ENCODE measurements around the gene SCNN1G. TPM values are rescaled to one million over a fixed set of nuclear protein-coding genes. Genes with fewer than 3 reads are reported as not detected.

SCNN1G gene
- total RNA-seq, 1 experiment from 2014 or later: not detected

DNA sequence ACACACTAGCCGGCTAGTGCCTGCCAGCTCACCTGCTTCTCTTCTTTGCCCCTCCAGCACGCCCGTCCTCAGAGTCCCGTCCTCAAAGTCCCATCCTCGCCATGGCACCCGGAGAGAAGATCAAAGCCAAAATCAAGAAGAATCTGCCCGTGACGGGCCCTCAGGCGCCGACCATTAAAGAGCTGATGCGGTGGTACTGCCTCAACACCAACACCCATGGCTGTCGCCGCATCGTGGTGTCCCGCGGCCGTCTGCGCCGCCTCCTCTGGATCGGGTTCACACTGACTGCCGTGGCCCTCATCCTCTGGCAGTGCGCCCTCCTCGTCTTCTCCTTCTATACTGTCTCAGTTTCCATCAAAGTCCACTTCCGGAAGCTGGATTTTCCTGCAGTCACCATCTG lies 3.6 kb downstream of the SCNN1G start:
- no peak overlapping the region for H3K9ac ChIP-seq (ENCODE audit: low read length)
- H2AFZ ChIP-seq (ENCODE audit: low read depth, low read length, poor library complexity, severe bottlenecking): no peak overlapping the region
- ChIA-PET RAD21 (ENCODE audit: low non-redundant PET in 1 of 2, low total read pairs in 2 of 2, uncharacterized antibody in 2 of 2, unreplicated experiment in 2 of 2) (no interaction called here), POLR2A (no interaction called here), CTCF (interaction anchor here (6.2 kb wide), 1 partner anchor 249 kb away, joined by 76 read pairs; no protein-coding TSS in a partner anchor)
- H3K36me3 ChIP-seq (ENCODE audit: control insufficient read depth in 1 of 2, insufficient read depth in 2 of 2, low read length in 2 of 2): no peaks in the 10 kb centered on the region
- no peak overlapping the region for H3K27ac ChIP-seq (ENCODE audit: low read depth, low read length)
- no peaks in the 10 kb centered on the region for H3K9me2 ChIP-seq (ENCODE audit: insufficient read depth)
- peaks cover 30% of the 10 kb centered on the region; the same call in 1 of the 2 replicates for H3K27me3 ChIP-seq (ENCODE audit: insufficient read depth, low read length)
- peaks cover 0 to 4% of the 10 kb centered on the region in 2 experiments; a peak in 2 of 4 replicates for H3K4me1 ChIP-seq (ENCODE audit: control insufficient read depth in 1 of 2, insufficient read depth in 2 of 2, low read length in 2 of 2)
- DNase-seq (ENCODE audit: low read depth, low spot score) (no peak), ATAC-seq (no peak)
- no peaks in the 10 kb centered on the region for H3K79me2 ChIP-seq (ENCODE audit: insufficient read depth, low read length)
- H3K4me2 ChIP-seq (ENCODE audit: low read length): no peak overlapping the region
- no peaks in the 10 kb centered on the region for H3K9me3 ChIP-seq (ENCODE audit: control insufficient read depth in 1 of 2, insufficient read depth in 1 of 2, low read depth in 1 of 2, low read length in 2 of 2)
- no peak for TF ChIP-seq FOSL1 (IDR thresholded peaks at IDR 0.05; ENCODE audit: low read depth)
- TF ChIP-seq, protein P1, sequence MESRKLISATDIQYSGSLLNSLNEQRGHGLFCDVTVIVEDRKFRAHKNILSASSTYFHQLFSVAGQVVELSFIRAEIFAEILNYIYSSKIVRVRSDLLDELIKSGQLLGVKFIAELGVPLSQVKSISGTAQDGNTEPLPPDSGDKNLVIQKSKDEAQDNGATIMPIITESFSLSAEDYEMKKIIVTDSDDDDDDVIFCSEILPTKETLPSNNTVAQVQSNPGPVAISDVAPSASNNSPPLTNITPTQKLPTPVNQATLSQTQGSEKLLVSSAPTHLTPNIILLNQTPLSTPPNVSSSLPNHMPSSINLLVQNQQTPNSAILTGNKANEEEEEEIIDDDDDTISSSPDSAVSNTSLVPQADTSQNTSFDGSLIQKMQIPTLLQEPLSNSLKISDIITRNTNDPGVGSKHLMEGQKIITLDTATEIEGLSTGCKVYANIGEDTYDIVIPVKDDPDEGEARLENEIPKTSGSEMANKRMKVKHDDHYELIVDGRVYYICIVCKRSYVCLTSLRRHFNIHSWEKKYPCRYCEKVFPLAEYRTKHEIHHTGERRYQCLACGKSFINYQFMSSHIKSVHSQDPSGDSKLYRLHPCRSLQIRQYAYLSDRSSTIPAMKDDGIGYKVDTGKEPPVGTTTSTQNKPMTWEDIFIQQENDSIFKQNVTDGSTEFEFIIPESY (IDR thresholded peaks at IDR 0.05; ENCODE audit: extremely low read depth, insufficient replicate concordance, low read length): no peak
- no peak for TF ChIP-seq ZNF274 (IDR thresholded peaks at IDR 0.05; ENCODE audit: low read depth, low read length)
- TF ChIP-seq YY1 (IDR thresholded peaks at IDR 0.05; ENCODE audit: extremely low read depth, insufficient replicate concordance, low read depth, low read length): no peak
- no peak for TF ChIP-seq RAD21 (IDR thresholded peaks at IDR 0.05; ENCODE audit: low read depth)
- no peak for TF ChIP-seq SP1 (IDR thresholded peaks at IDR 0.05; ENCODE audit: low read depth)
- TF ChIP-seq SRF (IDR thresholded peaks at IDR 0.05; ENCODE audit: low read depth): no peak
- TF ChIP-seq, protein P2, sequence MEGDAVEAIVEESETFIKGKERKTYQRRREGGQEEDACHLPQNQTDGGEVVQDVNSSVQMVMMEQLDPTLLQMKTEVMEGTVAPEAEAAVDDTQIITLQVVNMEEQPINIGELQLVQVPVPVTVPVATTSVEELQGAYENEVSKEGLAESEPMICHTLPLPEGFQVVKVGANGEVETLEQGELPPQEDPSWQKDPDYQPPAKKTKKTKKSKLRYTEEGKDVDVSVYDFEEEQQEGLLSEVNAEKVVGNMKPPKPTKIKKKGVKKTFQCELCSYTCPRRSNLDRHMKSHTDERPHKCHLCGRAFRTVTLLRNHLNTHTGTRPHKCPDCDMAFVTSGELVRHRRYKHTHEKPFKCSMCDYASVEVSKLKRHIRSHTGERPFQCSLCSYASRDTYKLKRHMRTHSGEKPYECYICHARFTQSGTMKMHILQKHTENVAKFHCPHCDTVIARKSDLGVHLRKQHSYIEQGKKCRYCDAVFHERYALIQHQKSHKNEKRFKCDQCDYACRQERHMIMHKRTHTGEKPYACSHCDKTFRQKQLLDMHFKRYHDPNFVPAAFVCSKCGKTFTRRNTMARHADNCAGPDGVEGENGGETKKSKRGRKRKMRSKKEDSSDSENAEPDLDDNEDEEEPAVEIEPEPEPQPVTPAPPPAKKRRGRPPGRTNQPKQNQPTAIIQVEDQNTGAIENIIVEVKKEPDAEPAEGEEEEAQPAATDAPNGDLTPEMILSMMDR (IDR thresholded peaks at IDR 0.05 in 2 of 3, conservative IDR thresholded peaks at IDR 0.05 in 1 of 3; ENCODE audit: borderline replicate concordance in 1 of 3, insufficient read depth in 1 of 3, low read depth in 2 of 3, low read length in 2 of 3): no peak
- TF ChIP-seq CBX3 (IDR thresholded peaks at IDR 0.05; ENCODE audit: low read depth): no peak
- TF ChIP-seq ELF1 (IDR thresholded peaks at IDR 0.05; ENCODE audit: borderline replicate concordance, low read depth): no peak
- no peak for TF ChIP-seq POLR2A (IDR thresholded peaks at IDR 0.05; ENCODE audit: borderline replicate concordance, extremely low read depth, insufficient read depth, insufficient read length)
- TF ChIP-seq, protein P3, sequence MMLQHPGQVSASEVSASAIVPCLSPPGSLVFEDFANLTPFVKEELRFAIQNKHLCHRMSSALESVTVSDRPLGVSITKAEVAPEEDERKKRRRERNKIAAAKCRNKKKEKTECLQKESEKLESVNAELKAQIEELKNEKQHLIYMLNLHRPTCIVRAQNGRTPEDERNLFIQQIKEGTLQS (IDR thresholded peaks at IDR 0.05): no peak
- no peak for TF ChIP-seq ZFX (IDR thresholded peaks at IDR 0.05)
- TF ChIP-seq TCF7L2 (IDR thresholded peaks at IDR 0.05; ENCODE audit: borderline replicate concordance, extremely low read depth, insufficient read depth, insufficient read length): no peak
- TF ChIP-seq EZH2phosphoT487 (IDR thresholded peaks at IDR 0.05; ENCODE audit: borderline replicate concordance): no peak
- no peak for TF ChIP-seq EGR1 (IDR thresholded peaks at IDR 0.05; ENCODE audit: low read depth)
- no peak for TF ChIP-seq JUND (IDR thresholded peaks at IDR 0.05)
- TF ChIP-seq, protein P4, sequence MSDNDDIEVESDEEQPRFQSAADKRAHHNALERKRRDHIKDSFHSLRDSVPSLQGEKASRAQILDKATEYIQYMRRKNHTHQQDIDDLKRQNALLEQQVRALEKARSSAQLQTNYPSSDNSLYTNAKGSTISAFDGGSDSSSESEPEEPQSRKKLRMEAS (IDR thresholded peaks at IDR 0.05): no peak
- no peak for TF ChIP-seq EZH2 (IDR thresholded peaks at IDR 0.05)
- H4K20me1 ChIP-seq (ENCODE audit: insufficient read depth): no peaks in the 10 kb centered on the region
- intact Hi-C loops (cut with micrococcal nuclease): no loop called here
- no peak overlapping the region for H3K4me3 ChIP-seq (replicated peaks in 1 of 2; ENCODE audit: low read depth in 1 of 2, low read length in 2 of 2)
- no TSS peak for BruUV-seq (replicated peaks)

Measured in HCT116 (cell line).